Measurements from ENCODE around the gene CTNNA3.
"Not testable (repeated sequence)": the region's sequence is repeated elsewhere in the genome, so short reads cannot be mapped to it uniquely, and the experiment has no call there.

DNA sequence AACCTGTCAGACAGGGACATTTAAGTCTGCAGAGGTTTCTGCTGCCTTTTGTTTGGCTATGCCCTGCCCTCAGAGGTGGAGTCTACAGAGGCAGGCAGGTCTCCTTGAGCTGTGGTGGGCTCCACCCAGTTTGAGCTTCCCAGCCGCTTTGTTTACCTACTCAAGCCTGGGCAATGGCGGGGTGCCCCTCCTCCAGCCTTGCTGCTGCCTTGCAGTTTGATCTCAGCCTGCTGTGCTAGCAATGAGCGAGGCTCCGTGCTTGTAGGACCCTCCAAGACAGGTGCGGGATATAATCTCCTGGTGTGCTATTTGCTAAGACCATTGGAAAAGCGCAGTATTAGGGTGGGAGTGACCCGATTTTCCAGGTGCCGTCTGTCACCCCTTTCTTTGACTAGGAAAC, 1360.2 kb downstream of the CTNNA3 start:
- TF ChIP-seq, protein P1, sequence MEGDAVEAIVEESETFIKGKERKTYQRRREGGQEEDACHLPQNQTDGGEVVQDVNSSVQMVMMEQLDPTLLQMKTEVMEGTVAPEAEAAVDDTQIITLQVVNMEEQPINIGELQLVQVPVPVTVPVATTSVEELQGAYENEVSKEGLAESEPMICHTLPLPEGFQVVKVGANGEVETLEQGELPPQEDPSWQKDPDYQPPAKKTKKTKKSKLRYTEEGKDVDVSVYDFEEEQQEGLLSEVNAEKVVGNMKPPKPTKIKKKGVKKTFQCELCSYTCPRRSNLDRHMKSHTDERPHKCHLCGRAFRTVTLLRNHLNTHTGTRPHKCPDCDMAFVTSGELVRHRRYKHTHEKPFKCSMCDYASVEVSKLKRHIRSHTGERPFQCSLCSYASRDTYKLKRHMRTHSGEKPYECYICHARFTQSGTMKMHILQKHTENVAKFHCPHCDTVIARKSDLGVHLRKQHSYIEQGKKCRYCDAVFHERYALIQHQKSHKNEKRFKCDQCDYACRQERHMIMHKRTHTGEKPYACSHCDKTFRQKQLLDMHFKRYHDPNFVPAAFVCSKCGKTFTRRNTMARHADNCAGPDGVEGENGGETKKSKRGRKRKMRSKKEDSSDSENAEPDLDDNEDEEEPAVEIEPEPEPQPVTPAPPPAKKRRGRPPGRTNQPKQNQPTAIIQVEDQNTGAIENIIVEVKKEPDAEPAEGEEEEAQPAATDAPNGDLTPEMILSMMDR (IDR thresholded peaks at IDR 0.05): not testable (repeated sequence)
- not testable (repeated sequence) for TF ChIP-seq POLR2A (IDR thresholded peaks at IDR 0.05)

Measured in right lobe of liver (tissue), 4 donors.